ENCODE measurements around the gene CRIP2. TPM values are rescaled to one million over a fixed set of nuclear protein-coding genes. Genes with fewer than 3 reads are reported as not detected.

The CRIP2 gene
- total RNA-seq, 2 experiments from 2014 or later = 2.7 to 2.8 TPM

DNA sequence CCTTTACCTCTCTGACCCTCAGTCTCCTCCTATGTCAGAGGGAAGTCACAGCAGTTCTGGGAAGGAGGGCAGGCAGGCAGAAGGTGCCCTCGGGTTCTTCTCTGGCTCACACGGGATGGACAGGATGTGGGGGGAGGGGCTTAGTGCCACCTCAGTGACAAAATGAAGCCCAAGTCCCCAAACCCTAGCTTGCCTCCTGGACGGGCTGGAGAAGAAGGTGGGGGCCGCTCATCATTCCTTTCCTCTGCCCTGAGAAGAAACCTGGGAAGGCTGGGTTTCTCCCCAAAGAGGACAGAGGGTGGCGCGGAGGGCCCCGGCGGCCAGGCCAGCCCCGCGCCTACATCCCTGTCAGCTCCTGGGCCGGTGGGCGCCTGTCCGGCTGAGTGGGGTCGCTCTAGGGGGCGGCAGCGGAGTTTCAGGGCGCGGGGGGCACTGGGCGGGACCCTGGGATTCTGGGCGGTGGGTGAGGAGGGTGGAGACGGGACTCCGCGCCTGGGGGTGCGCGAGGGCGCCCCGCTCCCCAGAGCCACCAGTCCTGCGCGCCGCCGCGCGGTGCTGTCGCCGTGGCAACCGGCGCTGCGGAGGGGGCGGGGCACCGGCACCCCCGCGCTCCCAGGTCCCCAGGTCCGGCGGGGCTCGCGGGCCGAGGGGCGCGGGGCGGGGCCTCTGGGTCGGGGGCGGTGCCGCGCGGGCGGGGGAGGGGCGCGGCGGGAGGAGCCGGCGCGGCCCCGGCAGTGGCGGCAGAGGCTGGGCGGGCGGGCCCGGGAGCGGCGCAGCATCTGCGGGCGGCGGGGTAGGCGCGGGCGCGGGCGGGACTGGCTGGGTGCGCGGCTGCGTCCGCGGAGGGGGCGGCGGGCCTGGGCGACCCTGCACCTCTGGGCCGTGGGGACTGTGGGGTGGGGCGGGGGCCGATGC is 51.5 kb downstream of the CRIP2 start, which contains the start of gene TMEM121:
Gene TMEM121 (plus strand): TSS at position 723 of the 915 bp plus-strand sequence. CDS start 2,252 bp downstream, outside the sequence.
- POLR2A ChIA-PET = no interaction called here
- intact Hi-C loops (cut with micrococcal nuclease) = loop anchor here (10.0 kb wide), 1 partner anchor 51 kb away; the partner anchor contains the start of gene CRIP2
- peak; percentile 51 for DNase-seq
- Mint-ChIP-seq H3K27me3 (peaks cover 2% of the 10 kb centered on the region), H3K36me3 (no peaks in the 10 kb centered on the region), H3K4me1 (ENCODE audit: low read depth) (peaks cover 20% of the 10 kb centered on the region), H3K9me3 (no peaks in the 10 kb centered on the region), H3K4me3 (peak within 1 kb of the TSS; percentile 75), H3K27ac (peak within 1 kb of the TSS; percentile 23)
- CTCF ChIA-PET = no interaction called here

DNA sequence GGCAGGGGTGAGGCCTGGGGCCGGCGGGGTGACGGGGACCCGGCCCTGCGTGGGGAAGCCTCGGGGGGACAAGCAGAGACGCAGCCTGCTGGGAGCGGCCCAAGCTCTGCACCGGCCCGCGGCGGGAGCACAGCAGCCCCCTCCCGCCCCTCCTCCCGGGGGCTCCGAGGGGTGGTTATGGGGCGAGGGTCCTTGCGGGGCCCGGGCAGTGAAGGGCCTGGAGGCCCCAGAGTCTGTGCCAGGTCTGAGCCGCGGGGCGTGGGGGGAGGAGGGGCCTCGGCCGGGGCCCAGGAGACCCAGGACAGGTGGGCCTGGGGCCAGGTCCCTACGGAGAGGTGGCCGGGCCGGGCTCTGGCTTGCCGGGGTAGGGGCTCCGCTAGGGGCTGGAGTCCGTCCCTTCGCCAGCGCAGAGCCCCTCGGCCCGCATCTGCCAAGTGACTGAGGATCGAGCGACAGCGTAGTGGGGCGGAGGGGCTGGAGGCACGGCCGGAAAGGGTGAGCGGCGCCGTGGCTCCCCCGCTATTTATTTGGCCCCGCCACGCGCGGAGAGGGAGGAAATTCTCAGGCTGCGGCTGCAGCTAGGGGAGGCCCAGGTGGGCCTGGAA is 52.3 kb downstream of the CRIP2 start:
- peak overlapping the region; percentile 23 for H3K27ac Mint-ChIP-seq
- ChIA-PET CTCF (no interaction called here), POLR2A (interaction anchor here (1.2 kb wide), 1 partner anchor 37 kb away, joined by 4 read pairs; no protein-coding TSS in a partner anchor)
- intact Hi-C loops (cut with micrococcal nuclease) = loop anchor here (10.0 kb wide), 1 partner anchor 52 kb away; the partner anchor contains the start of gene CRIP2
- no peaks in the 10 kb centered on the region for H3K9me3 Mint-ChIP-seq
- H3K27me3 Mint-ChIP-seq = peaks cover 2% of the 10 kb centered on the region
- H3K4me1 Mint-ChIP-seq (ENCODE audit: low read depth) = peaks cover 20% of the 10 kb centered on the region
- peak; percentile 26 for DNase-seq
- H3K36me3 Mint-ChIP-seq = no peaks in the 10 kb centered on the region
- peak overlapping the region; percentile 75 for H3K4me3 Mint-ChIP-seq

DNA sequence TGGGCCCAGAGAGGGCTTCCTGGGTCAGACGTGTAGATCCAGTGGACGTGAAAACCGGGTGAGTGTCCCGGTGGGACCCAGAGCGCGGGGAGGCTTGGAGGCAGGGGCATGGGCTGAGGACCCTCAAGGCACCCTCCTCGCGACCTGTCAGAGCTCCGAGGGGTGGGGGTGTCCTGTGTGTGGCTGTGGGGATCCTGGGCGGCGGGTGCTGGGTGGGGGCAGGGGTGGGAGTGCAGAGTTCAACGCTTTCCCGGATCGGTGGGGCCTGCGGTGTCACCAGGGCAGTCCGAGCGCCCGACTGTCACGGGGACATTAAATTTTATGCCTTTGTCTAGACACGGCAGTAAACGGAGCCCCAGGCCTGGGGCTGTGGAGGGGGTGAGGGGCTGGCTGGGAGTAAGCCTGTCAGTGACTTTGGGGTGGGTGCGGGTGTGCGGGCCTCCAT is 52.8 kb downstream of the CRIP2 start:
- peak overlapping the region; percentile 42 for H3K27ac Mint-ChIP-seq
- intact Hi-C loops (cut with micrococcal nuclease) = loop anchor here (10.0 kb wide), 1 partner anchor 53 kb away; the partner anchor contains the start of gene CRIP2
- no peak for DNase-seq
- CTCF ChIA-PET = no interaction called here
- H3K9me3 Mint-ChIP-seq = no peaks in the 10 kb centered on the region
- peaks cover 20% of the 10 kb centered on the region for H3K4me1 Mint-ChIP-seq (ENCODE audit: low read depth)
- peaks cover 2% of the 10 kb centered on the region for H3K27me3 Mint-ChIP-seq
- peak overlapping the region; percentile 75 for H3K4me3 Mint-ChIP-seq
- no peaks in the 10 kb centered on the region for H3K36me3 Mint-ChIP-seq
- POLR2A ChIA-PET = interaction anchor here (1.2 kb wide), 1 partner anchor 38 kb away, joined by 4 read pairs; no protein-coding TSS in a partner anchor

DNA sequence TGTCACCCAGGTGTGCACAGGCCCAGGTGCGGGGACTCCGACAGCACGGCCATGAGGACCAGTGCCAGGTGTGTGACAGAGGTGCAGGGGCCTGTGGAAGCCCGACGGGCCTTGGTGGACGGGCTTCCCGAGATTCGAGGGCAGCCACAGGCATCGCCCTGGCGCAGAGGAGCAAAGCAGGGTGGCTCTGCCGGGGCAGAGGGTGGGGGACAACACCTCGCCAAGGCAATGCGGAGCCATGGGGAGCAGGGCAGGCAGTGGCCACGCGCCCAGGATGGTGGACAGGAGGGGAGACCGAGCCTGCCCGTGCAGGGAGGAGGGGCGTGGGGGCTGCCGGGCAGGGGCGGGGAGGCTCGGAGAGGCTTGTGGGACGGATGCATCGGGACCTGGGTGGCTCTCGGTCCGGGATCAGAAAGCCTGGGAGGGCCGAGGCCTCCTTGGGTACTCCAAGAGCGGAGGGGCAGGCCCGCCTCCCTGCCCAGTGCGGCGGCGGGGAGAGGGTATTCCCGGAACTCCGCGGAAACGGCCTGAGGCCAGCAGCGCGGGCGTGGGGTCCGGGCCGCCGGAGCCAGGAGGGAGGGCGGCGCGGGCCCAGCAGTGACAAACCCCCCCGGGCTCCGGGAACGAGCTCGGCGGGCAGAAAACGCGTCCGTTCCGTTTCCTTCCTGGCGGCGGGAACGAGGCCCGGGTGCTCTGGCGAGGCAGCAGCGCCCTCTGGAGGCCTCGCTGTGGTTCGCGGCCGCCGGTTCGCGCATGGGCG is 53.4 kb downstream of the CRIP2 start:
- peak overlapping the region; percentile 42 for H3K27ac Mint-ChIP-seq
- intact Hi-C loops (cut with micrococcal nuclease) = loop anchor here (2.0 to 10.0 kb wide), 2 partner anchors 53 to 157 kb away; partner anchors contain the start of gene CRIP2
- peaks cover 20% of the 10 kb centered on the region for H3K4me1 Mint-ChIP-seq (ENCODE audit: low read depth)
- H3K27me3 Mint-ChIP-seq = peaks cover 2% of the 10 kb centered on the region
- peak; percentile 86 for DNase-seq
- H3K9me3 Mint-ChIP-seq = no peaks in the 10 kb centered on the region
- CTCF ChIA-PET = interaction anchor here (0.6 to 2.1 kb wide), 13 partner anchors 10 to 157 kb away, joined by 3 to 26 read pairs (median 5); partner anchors contain the start of gene MTA1
- H3K36me3 Mint-ChIP-seq = no peaks in the 10 kb centered on the region
- POLR2A ChIA-PET = interaction anchor here (0.7 to 1.3 kb wide), 3 partner anchors 36 to 47 kb away, joined by 4 to 6 read pairs (median 4); no protein-coding TSS in a partner anchor
- H3K4me3 Mint-ChIP-seq = peak overlapping the region; percentile 75

DNA sequence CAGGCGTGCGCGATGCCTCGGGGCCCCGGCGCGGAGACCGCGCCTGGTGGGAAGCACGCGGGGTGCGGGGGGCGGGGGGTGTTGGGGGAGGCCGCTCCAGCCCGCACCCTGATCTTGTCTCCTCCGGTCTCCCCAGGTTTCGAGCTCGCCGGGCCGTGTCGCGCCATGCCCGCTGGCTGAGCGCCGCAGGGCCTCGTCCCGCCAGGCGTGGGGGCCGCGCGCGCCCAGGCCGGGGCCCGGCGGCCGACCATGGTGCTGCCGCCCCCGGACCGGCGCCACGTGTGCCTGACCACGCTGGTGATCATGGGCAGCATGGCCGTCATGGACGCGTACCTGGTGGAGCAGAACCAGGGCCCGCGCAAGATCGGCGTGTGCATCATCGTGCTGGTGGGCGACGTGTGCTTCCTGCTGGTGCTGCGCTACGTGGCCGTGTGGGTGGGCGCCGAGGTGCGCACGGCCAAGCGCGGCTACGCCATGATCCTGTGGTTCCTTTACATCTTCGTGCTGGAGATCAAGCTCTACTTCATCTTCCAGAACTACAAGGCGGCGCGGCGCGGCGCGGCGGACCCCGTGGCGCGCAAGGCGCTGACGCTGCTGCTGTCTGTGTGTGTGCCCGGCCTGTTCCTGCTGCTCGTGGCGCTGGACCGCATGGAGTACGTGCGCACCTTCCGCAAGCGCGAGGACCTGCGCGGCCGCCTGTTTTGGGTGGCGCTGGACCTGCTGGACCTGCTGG is 54.1 kb downstream of the CRIP2 start:
- Mint-ChIP-seq H3K9me3 (no peaks in the 10 kb centered on the region), H3K4me3 (peak overlapping the region; percentile 79), H3K4me1 (ENCODE audit: low read depth) (peaks cover 20% of the 10 kb centered on the region), H3K27ac (peak overlapping the region; percentile 86), H3K36me3 (no peaks in the 10 kb centered on the region), H3K27me3 (peaks cover 2% of the 10 kb centered on the region)
- peak; percentile 59 for DNase-seq
- POLR2A ChIA-PET = interaction anchor here (0.6 to 1.3 kb wide), 5 partner anchors 37 to 158 kb away, joined by 3 to 6 read pairs (median 4); no protein-coding TSS in a partner anchor
- CTCF ChIA-PET = interaction anchor here (0.7 to 2.1 kb wide), 12 partner anchors 9 to 158 kb away, joined by 3 to 26 read pairs (median 5); partner anchors contain the start of gene MTA1
- intact Hi-C loops (cut with micrococcal nuclease) = loop anchor here (1.0 to 10.0 kb wide), 3 partner anchors 37 to 158 kb away; partner anchors contain the start of genes CRIP2 and TEDC1

DNA sequence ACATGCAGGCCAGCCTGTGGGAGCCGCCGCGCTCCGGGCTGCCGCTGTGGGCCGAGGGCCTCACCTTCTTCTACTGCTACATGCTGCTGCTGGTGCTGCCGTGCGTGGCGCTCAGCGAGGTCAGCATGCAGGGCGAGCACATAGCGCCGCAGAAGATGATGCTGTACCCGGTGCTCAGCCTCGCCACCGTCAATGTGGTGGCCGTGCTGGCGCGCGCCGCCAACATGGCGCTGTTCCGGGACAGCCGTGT is 54.6 kb downstream of the CRIP2 start:
- ChIA-PET POLR2A (interaction anchor here (1.0 kb wide), 1 partner anchor 39 kb away, joined by 4 read pairs; no protein-coding TSS in a partner anchor), CTCF (interaction anchor here (1.6 to 2.1 kb wide), 5 partner anchors 9 to 158 kb away, joined by 5 to 26 read pairs (median 16); no protein-coding TSS in a partner anchor)
- Mint-ChIP-seq H3K27ac (peak overlapping the region; percentile 86), H3K27me3 (peaks cover 2% of the 10 kb centered on the region), H3K36me3 (no peaks in the 10 kb centered on the region), H3K4me3 (peak overlapping the region; percentile 79), H3K9me3 (no peaks in the 10 kb centered on the region), H3K4me1 (ENCODE audit: low read depth) (peaks cover 20% of the 10 kb centered on the region)
- DNase-seq = no peak
- intact Hi-C loops (cut with micrococcal nuclease) = loop anchor here (1.0 to 10.0 kb wide), 3 partner anchors 38 to 158 kb away; partner anchors contain the start of genes CRIP2 and TEDC1

Other genes with a start within 250 kb of the CRIP2 start
- gene BTBD6, start 226.3 kb upstream of the CRIP2 start, total RNA-seq = 10 to 100 TPM; 38.5 to 39.5 TPM
- 10 to 100 TPM; 25.5 to 27.4 TPM for gene BRF1, start 173.8 kb upstream of the CRIP2 start, total RNA-seq
- gene PACS2, start 160.1 kb upstream of the CRIP2 start, total RNA-seq = 10 to 100 TPM; 32.3 to 36.6 TPM
- gene TEX22, start 76.3 kb upstream of the CRIP2 start, total RNA-seq = under 1 TPM; 0.83 to 0.90 TPM
- gene MTA1, start 55.0 kb upstream of the CRIP2 start, total RNA-seq = 100 to 1,000 TPM; 107 to 109 TPM
- 100 to 1,000 TPM; 390 to 397 TPM for gene CRIP1, start 12.1 kb downstream of the CRIP2 start, total RNA-seq
- 10 to 100 TPM; 40.2 to 44.8 TPM for gene TEDC1, start 16.4 kb downstream of the CRIP2 start, total RNA-seq
- 10 to 100 TPM in 1 of 2 experiments, 1 to 10 TPM in 1; 9.7 to 10.2 TPM for gene TMEM121, start 51.8 kb downstream of the CRIP2 start, total RNA-seq